HTR-8/SVneo (cell line): ENCODE measurements around the gene SYNRG.

Experiments
- DNase-seq: peaks from one replicate; pipeline ENCODE4 v3.0.0; 2011; ENCODE audit warnings: low spot score, mixed read lengths; ENCODE audit not compliant: insufficient read length
- FAIRE-seq: peaks from 2 replicates; lab custom pipeline; 2011; peaks lifted over from hg19 to GRCh38; lab: Jason Lieb, UNC

Gene SYNRG

DNA sequence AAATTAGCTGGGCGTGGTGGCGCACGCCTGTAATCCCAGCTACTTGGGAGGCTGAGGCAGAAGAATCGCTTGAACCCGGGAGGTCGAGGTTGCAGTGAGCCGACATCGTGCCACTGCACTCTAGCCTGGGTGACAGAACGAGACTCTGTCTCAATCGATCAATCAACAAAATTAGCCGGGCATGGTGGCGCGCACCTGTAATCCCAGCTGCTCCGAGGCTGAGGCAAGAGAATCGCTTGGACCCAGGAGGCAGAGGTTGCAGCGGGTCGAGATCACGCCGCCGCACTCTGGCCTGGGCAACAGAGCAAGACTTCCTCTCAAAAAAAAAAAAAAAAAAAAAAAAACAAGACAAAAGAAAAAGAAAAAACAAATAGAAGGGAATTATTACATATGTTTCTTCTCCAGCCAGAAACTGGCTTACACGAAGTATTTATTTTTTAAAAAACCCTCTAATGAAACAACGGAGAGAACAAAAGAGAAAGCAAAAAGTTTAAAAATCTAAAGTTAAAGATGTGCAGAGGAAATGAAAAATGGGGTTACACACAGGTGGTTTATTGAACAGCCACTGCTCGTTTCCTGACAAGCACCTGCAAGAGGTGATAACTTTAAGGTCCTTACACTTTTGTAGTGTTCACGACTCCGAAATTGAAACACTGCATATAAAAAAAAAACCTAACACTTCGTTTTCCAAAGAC, 1.4 kb downstream of the SYNRG start:
- FAIRE-seq (no peak), DNase-seq (no peak)

DNA sequence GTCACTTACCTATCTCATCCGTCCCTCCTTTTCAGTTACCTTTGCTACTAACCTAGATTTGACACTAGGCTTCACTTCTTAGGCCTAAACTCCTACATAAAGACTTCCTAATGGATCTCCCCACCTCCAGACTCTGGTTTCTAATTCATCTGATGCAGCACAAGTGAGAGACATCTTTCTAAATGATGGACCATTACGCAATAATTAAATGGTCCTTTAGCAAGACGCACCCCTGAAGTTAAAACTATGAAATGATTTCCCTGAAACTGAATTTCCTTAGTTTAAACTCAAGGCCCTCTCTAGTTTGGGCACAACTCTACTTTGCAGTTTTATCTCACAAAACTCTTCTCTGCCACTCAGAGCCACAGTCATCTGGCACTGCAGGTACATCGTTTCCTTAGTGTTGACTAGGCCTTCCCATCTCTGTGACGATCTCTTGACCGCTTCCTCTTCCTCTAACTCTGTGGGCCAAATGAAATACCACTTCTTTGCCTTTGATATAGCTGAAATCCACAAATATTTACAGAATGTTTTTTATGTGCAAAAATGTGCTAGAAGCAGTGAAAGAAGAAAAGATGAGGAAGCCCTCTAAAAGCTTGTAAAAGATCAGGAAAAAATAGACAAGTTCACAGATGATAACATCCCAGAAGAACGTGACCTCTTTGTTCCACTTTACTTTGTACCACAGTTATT, 3.3 kb downstream of the SYNRG start:
- DNase-seq, result no peak
- FAIRE-seq, result no peak

DNA sequence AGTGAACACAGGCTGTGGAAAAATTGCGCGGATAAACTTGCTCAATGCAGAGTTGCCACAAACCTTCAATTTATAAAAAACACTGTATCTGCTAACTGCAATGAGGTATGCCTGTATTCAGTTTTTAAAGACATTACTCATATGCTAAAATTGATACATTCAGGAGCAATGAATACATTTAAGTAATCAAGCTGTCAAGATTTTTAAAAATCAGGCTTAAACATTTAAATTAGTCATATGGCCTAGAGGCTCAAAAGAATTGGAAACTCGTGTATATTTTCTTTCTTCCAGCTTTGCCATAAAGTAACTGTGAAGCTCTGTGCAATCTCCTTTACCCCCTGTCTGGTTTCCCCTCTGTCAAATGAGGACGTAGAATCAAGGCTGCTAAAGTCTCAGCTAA, 4.1 kb downstream of the SYNRG start:
- no peak for FAIRE-seq
- DNase-seq, result no peak

DNA sequence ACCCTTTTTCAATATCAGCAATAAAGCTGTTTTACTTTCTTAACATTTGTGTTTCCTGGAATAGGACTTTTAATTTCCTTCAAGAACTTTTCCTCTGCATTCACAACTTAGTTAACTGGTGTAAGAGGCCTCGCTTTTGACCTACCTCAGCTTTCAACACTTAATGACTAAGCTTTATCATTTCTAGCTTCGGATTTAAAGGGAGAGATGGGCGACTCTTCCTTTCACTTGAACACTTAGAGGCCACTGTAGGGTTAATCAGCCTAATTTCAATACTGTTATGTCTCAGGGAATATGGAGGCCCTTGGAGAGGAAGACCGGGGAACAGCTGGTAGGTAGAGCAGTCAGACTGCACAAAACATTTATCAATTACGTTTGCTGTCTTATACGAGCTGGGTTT, 4.7 kb downstream of the SYNRG start:
- DNase-seq, result no peak
- FAIRE-seq, result no peak

DNA sequence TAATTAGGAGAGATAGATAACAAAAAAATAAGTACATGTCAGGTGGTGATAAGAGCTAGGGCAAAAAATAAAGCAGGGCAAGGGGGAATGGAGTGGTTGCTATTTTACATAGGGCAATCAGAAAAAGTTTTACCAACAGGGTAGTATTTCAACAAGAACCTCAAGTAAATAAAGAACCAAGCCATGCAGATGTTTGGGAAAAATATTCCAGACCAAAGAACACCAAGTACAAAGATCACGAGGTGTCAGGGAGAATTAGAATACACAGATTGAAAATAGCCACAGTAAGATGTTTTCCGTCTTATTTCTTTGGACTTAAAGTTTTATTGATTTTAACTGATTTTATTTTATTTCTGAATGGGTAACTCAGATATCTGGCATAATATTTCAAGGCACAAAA, 11.1 kb downstream of the SYNRG start:
- FAIRE-seq (no peak), DNase-seq (no peak)

DNA sequence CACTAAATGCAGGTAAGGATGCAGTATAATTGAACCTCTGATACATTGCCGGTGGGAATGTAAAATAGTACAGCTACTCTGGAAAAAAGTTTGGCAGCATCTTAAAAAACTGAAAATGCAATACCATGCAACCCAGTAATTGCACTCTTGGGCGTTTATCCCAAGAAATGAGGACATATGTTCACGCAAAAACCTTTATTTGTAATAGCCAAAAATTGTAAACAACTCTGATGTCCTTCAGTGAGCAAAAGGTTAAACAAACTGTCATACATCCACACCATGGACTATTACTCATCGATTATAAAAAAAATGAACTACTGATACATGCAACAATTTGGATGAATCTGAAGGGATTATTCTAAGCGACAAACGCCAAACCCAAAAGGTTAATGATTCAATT, 16.9 kb downstream of the SYNRG start:
- no peak for FAIRE-seq

DNA sequence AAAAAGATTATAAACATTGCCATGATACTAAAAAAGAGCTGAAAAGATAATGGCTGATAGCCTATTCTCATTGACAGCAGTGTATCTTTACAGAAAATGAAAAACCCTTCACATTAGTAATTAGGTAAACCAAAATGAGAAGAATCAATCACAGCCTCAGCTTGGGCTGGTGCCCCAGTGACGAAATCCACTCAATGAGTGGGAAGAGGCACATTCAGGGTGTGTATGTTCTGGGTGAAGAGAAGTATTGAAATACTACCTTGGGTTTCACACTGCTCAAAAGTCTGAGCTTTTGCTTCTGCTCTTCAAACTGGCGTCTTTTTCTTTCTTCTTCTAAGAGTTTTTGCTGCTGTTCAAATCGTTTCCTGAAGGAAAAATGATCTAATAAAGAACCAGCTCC, 24.2 kb downstream of the SYNRG start:
- FAIRE-seq (no peak), DNase-seq (no peak)

More for the DNA sequence above, 16.9 kb downstream of the SYNRG start:
- DNase-seq, result no peak

DNA sequence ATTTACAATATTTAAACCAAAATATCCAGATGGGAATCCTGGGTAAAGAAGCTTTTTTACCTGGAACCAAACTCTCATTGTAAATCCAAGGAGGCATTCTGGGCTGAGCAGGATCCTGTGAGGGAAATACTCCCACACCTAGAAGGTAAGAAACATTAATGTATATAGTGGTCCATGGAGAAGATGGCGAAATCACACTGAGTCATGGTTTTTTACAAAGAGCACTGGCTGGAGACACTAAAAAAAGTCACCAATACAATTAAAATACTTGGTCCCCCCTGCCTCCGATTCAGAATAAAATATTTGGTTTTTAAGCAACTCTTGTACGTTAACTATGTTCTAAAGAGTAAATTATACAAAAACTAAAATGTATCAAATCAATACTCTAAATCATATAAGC, 32.9 kb downstream of the SYNRG start:
- DNase-seq (no peak), FAIRE-seq (no peak)

DNA sequence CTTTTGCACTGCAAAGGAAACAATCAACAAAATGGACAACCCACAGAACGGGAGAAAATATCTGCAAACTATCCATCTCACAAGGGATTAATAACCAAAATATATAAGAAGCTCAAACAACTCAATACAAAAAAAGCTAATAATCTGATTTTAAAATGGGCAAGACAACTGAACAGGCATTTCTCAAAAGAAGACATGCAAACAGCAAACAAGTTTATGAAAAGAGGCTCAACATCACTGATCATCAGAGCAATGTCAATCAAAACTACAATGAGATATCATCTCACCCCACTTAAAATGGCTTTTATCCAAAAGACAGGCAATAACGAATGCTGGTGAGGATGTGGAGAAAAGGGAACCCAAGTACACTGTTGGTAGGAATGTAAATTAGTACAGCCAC, 34.8 kb downstream of the SYNRG start:
- no peak for DNase-seq
- no peak for FAIRE-seq

DNA sequence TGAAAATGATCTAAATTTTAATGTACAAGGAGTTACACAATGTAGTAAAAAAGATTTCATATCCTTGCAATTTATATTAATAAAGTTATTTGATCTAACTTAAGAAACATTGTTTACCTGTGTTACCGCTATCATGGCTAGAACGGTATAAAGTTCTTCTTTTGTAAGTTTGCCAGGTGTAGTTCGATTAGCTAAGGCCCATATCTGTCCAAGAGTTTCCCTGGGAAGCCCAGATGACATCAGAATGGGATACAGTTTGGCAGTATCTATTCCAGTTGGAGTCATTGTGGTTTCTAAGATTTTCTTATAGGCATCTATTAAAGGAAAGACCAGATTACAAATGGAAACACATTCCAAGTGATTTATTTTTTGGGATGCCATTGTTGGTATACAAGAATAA, 37.5 kb downstream of the SYNRG start:
- no peak for DNase-seq
- no peak for FAIRE-seq

DNA sequence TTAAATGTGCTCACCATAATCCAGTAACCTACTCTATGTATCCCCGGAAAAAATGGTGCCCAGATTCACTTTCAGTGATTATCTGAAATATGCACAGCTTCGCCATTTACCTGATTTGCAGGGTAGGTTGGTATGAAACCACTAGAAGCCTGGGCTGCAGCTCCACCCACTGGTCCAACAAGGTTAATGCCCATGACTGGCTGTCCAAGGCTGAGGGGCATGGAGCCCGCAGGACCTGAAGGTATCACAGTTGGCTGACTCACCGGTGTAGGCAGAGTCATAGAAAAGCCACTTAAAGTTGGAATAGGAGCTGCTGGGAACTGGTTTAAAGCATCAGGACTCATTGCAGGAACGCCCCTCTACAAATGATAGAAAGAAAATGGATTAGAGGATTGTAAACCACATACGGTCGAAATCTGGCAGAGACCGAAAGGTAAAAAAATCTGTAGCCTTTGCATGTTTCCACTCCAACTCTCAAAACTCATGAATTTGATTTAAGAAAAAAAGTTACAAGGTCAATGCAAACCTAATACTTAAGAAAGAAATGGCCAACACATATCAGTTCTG, 38.6 kb downstream of the SYNRG start:
- no peak for FAIRE-seq
- peak; percentile 88 for DNase-seq

DNA sequence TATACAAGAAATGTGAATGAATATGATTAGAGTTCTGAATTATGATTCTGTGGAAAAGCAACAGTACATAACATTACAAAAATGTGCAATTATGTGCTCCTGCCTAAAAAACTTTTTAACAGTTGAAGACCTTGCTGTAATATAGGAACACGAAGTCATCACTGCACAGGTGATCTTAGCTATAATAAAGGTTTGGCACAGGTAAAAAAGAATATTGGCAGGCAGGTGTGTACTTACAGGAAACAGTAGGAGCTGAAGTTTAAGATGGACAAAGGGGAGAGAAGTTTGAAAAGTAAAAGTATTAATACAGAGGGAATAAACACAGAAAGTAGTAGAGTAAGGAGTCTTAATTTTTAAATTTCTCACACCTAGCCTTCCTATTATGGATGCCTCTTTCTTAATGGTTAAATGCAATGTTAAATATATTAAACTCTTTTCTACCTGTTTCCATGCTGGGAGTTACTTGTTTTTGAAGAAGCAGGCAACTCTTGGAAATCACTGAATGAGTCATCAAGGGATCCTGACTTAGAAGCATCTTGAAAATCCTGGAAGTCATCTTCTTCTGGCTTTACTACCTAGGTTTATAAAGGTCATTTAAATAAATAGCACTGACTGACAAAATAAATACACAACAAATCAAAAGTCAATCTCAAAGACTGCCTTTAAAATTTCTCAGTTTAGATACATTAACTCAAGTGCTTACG, 40.7 kb downstream of the SYNRG start:
- FAIRE-seq (no peak), DNase-seq (no peak)

DNA sequence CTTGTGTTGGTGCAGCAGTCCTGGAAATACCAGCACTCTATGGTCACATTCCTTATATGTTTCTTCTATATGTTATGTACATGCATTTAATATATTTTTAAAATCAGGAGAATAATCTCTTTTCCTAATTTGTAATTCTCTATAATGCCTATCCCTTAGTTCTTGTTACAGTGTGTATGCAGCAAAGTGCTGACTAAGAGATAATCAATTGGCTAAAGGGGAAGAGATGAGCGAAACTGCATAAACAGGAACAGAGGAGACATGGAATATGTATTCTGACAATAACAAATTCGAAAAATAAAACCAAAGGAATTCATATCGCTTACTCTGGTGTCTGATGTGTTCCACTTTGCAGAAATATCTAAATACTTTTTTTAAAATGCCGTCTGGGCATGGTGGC, 41.7 kb downstream of the SYNRG start:
- FAIRE-seq (no peak), DNase-seq (no peak)

DNA sequence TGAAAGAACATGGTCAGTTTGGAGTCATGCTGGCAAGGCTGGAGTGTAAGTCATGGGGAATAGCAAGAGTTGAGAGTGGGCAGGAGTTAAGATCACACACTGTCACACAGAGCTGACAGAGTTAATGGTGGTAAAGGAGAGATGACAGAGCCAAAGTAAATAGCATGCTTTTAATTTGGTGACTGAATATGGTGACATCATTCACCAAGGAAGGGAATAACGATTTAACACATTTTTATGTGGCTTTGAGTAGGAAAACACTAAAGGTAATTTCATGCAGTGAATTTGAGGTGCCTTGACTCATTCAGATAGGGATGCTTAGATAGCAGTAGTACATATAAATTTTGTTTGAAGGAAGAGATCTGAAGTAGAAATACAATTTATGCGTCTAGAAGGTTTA, 42.1 kb downstream of the SYNRG start:
- FAIRE-seq (no peak), DNase-seq (no peak)

DNA sequence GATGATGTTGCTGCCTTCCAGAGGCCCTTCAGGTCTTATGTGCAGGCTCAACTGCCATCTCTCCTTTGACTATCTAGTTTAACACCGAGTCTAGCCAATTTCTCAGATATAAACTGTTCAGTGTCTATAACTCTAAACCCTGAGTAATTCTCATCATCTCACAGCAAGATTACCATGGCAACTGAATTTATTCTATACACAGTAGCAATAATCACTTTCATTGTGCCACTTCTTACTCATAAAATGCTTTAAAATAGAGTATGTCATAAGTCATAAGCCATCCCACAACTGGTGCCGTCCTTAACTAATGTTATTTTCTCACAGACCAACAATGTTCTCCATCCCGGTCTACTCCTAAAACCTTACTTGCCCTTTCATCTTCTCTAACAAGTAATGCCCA, 45.0 kb downstream of the SYNRG start:
- FAIRE-seq (no peak), DNase-seq (no peak)

DNA sequence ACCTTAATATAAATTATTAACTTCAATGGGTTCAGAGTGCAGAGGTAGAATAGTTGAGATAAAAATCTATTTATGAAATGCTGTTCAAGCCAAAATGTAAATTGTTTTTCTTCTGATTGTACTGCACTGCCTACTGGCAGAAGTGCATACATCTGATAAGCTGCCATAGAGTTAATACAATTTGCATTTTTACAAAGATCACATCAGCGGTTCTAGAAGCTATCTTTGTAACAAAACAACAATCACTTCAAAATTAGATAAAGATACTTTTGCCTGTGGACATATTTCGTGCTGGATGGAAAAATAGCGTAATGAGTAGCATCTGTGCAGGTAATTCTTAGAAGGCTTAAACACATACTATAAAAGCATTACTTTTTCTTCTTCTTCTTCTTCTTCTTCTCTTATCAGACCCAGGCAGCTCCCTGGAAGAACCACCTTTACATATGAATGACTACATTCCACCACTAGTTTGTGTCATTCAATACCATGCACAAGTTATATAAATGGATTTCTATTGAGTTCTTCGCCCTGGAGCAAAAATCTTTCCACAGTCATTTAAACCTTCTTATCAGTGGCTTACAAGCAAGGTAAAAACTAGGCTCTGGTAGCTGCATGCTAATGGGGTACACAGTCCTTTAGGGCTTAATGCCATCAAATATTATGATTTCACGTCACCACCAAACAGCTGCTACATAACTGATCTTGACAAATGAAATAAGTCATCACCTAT, 47.0 kb downstream of the SYNRG start:
- FAIRE-seq, result no peak
- no peak for DNase-seq

DNA sequence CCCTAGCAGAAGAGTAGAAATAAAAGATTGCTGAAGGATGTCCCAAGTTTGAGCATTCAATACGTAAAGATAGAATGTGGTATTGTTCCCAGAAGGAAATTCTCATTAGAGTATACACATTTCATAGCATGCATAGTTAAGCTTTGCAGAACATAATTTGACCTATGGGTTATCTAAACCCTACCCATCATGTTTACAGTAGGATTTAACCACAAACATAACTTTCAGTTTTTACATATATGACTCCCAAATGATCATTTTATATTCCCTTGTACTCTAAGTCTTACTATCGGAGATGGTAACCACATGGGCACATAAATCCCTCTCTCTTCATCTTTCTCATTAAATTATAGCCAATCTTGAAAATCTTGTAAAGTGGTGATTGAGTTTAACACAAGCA, 50.9 kb downstream of the SYNRG start:
- FAIRE-seq, result no peak

DNA sequence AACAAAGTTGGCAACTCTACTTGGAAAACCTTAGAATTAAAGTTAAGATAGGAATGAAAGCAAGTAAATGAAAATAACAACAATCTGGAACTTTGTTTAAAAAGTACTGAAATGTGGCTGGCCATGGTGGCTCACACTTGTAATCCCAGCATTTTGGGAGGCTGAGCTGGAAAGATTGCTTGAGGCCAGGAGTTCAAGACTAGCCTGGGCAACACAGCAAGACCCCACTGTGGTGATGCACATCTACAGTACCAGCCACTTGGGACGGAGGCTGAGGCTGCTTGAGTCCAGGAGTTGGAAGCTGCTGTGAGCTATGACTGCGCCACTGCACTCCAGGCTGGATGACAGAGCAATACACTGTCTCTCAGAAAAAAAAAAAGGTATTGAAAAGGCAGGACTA, 51.7 kb downstream of the SYNRG start:
- no peak for FAIRE-seq
- no peak for DNase-seq

More for the DNA sequence above, 50.9 kb downstream of the SYNRG start:
- DNase-seq, result no peak

DNA sequence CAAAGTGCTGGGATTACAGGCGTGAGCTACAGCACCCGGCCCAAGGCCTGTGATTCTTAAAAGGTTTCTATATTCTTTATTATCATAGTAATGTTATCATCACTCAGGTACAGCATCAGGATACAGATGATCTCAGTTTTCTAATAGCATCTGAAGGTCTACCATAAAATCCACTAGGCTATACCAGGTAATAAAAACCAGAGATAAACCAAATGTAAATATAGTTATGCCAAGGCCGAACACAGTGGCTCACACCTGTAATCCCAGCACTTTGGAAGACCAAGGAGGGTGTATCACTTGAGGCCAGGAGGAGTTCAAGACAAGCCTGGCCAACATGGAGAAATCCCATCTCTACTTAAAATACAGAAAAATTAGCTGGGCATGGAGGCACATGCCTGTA, 53.8 kb downstream of the SYNRG start:
- no peak for FAIRE-seq

DNA sequence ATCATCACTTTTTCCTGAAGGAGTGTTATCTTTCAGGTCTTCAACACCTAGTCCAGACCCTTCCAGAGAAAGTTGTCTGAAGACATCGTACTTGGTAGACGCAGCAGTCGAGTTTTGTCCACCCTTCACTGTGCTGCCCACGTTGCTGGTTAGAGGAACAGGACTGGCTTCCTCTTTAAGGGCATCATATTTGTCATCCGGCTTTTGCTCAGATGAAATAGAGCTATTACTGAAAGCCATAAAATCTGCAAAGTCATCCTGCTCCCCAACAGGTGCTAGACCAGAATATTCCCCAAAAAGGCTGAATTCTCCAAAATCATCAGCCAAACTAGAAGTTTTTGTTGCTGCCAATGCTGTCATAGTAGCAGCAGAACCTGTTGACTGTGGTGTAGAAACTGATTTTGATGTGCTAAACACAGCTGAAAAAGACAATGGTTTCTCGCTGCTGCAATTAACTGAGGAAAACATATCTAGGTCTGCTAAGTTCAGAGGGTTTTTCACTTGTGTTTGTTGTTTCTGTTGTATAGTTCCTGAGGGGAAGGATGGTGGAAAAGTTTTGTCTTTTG, 55.7 kb downstream of the SYNRG start:
- DNase-seq, result no peak
- no peak for FAIRE-seq

More for the DNA sequence above, 53.8 kb downstream of the SYNRG start:
- no peak for DNase-seq
